ENCODE results near the gene PGBD2.
"Not testable (repeated sequence)": the region's sequence is repeated elsewhere in the genome, so short reads cannot be mapped to it uniquely, and the experiment has no call there.

Gene PGBD2

GRCh38 chr1:248890549-248891498, 15.2 kb upstream of the PGBD2 start:
- no peak for DNase-seq

GRCh38 chr1:248891758-248892157, 14.3 kb upstream of the PGBD2 start:
- DNase-seq = no peak

DNA sequence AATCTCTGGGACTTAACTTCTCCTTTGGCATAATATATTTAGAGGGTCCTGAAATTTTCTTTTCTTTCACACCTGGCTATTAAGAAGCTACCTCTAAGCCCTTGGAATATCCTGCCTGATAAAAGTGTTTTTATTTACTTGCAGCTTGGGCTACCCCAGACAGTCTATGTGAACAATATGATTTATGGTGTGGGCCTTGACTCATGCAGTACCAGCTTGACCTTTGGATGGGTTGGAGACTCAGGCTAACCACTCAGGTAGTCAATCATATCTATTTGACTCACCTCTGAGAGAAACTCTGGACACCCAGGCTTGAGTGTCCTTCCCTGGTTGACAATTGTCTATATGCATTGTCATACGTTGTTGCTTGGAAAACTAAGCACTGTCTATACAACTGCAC, 13.4 kb upstream of the PGBD2 start:
- DNase-seq = no peak

DNA sequence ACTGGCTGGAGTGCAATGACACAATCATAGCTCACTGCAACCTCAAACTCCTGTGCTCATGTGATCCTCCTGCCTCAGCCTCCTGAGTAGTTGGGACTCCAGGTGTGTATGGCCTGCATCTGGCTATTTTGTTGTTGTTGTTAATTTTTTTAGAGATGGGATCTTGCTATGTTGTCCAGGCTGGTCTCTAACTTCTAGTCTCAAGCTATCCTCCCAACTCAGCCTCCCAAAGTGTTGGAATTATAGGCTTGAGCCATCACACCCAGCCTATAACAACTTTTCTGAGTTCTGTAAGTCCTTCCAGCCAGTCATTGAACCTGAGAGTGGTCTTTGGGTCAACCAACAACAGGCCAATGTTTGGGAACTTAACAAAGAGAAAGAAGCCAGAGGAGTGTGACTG, 11.2 kb upstream of the PGBD2 start:
- DNase-seq = no peak

GRCh38 chr1:248897412-248898337, 8.4 kb upstream of the PGBD2 start:
- DNase-seq = no peak

- DNase-seq = no peak
Observed at GRCh38 chr1:248900637-248901036, 5.4 kb upstream of the PGBD2 start.

DNA sequence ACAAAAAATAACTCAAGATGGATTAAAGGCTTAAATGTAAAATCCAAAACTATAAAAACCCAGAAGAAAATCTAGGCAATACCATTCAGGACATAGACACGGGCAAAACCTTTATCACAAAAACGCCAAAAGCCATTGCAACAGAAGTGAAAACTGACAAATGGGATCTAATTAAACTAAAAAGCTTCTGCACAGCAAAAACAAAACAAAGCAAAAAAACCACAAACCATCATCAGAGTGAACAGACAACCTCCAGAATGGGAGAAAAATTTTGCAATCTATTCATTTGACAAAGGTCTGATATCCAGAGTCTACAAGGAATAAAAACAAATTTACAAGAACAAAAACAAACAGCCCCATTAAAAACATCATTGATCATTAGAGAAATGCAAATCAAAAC, 4.5 kb upstream of the PGBD2 start:
- DNase-seq = no peak

- DNase-seq = no peak
Observed at GRCh38 chr1:248904437-248905216, 1.4 kb upstream of the PGBD2 start.

DNA sequence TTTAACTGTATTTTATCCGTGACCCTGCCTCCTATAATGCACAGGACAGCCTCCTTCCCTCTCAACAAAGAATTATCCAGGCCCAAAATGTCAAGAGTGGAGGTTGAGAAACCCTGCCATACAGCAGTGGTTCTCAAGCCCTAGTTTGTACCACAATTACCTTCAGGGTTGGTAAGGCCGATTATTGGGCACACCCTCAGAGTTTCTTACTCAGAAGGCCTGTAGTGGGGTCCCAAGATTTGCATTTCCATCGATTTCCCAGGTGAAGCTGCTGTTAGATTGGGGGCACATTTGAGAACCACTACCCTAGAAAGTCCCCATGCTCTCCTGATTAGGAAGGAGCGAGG, 400 bp upstream of the PGBD2 start:
- DNase-seq = no peak

DNA sequence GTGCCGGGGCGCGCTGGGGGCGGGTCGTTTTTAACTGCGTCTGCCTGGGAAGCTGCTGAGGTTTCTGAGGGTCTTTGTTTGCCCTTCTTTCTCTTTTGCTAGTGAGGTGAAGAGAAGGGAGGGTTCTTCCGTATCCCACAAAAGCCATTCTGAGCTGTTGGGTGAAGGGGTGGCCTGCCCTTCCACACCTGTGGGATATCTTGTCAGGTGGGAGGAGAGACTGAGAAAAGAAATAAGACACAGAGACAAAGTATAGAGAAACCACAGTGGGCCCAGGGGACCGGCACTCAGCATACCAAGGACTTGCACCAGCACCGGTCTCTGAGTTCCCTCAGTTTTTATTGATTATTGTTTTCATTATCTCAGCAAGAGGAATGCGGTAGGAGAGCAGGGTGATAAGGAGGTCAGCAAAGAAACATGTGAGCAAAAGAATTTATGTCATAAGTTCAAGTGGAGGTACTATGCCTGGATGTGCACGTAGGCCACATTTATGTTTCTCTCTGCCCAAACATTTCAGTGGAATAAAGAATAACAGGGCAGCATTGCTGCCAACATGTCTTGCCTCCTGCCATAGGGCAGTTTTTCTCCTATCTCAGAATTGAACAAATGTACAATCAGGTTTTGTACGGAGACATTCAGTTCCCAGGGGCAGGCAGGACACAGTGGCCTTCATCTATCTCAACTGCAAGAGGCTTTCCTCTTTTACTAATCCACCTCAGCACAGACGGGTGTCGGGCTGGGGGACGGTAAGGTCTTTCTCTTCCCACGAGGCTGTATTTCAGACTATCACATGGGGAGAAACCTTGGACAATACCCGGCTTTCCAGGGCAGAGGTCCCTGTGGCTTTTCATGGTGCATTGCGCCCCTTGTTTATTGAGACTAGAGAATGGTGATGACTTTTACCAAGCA, 972 bp downstream of the PGBD2 start:
- no peak for DNase-seq

- DNase-seq = no peak
Observed at GRCh38 chr1:248910761-248911160, 4.7 kb downstream of the PGBD2 start.

DNA sequence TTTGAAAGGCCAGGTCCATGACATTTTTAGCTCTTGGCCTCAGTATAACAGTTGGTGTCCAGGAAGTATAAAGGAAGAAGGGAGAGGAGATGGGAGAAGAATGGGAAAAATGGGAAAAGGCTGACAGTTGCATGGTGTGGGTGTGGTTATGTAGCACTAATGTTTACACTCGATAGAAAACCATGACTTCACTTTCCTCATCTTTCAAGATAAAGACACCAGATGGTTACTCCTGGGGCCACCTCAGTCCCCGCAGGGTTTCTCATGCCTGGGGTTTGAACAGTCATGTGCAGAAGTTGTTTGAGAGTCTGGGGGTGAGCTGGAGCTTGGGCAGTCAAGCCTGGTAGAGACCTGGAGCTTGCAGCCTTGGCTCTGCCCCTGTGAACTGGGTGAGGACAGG, 7.9 kb downstream of the PGBD2 start:
- DNase-seq = no peak

DNA sequence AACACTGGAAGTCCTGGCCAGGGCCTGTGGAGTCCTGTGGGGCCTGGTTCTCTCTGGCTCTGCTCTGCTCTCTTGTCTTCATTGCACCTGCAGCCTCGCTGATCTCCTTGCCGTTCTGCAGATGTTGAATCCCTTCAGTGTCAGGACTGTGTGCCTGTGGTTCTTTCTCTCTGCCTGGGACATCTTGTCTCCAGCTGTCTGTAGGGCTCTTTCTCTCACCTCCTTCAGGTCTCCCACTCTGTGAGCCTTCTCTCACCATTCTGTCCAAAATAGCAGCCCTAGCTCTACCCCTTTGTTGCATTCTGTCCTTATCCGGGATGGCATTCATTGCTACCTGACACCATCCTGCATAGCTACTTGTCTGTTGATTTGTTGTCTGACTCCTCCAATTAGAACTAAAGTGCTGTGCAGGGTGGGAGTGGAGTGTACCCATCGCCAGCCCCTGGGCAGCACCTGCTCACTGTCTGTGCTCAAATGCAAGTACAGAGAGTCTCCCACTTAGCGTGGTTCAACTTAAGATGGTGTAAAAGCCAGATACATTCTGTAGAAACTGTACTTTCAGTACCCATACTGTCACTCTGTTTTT, 8.9 kb downstream of the PGBD2 start:
- no peak for DNase-seq

GRCh38 chr1:248918131-248918530, 12.1 kb downstream of the PGBD2 start:
- DNase-seq = no peak

DNA sequence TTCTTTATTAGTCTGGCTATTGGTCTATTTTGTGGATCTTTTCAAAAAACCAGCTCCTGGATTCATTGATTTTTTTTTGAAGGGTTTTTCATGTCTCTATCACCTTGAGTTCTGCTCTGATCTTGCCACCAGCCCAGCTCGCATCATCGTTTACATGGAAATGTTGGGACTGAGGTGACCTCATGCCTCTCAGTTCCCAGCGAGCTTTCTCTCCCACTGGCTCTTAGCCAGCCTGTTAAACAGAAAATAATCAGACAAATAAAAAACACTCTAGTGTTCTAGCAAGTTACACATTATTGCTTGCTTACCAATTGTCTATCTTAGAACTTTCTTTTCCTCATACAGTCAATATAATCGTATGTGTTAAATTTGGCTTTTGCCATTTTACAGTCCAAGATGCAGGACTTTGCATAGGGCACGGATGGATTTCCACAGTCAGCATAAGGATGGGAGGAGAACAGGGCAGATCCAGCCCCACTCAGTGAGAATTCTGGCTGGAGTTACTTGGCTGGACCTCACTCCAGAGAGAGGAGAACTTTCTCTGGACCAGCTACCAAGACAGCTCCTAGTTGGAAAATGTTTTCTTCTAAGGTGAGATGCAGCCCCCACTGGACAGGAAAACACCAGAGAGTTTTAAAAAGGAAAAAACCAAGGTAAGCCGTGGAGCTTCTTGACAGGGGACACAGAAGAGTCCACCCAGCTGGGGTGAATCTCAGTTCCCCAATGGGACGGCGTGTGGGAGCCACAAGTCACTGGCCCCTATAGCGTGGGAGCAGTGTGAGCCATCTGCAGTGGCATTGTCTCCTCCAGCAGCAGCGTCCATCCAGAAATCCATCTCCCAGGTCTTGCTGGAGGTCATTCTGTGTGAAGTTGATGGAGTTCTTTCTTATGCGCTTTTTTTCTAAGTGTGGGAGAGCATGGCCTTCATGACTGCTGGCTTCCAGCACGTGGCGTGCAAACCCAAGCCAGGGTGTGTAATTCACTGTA, 17.6 kb downstream of the PGBD2 start:
- DNase-seq = no peak

DNA sequence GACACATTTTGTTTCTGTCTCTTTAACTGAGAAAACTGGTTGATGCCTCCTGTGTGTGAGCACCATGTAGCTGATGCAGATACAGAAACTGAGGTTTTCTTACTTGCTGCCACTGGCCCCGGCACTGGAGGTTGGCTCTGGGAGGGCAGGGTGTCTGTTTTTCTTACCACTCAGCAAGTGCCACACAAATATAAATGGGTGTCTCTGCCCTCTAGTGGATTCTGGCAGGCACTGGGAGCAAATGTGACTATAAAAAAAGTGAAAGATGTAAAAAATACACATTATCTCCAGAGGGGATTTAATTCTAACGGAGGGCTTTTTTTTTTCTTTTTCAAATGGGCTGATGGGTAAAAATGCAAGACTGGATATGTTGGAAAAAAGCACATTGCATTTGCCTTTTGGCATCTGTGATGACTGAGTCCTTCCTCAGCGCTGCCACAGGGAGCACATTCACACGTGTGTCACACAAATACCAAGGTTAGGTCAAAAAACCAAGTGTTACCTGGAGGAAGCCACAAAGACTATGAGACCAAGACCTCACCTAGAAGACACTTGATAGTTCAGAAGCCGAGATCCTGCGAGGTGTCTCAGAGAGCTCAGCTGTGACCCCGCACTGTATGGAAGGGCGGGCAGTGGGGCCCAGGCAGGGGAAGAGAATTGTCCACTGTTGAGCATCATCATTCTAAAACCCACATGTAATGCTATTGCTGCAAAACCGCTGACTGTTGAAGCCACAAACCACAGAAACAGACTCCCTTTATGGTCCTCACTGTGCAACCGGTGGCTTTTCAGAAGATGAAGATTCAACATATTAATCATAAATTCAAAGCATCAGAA, 18.9 kb downstream of the PGBD2 start:
- peak; percentile 74 for DNase-seq

DNA sequence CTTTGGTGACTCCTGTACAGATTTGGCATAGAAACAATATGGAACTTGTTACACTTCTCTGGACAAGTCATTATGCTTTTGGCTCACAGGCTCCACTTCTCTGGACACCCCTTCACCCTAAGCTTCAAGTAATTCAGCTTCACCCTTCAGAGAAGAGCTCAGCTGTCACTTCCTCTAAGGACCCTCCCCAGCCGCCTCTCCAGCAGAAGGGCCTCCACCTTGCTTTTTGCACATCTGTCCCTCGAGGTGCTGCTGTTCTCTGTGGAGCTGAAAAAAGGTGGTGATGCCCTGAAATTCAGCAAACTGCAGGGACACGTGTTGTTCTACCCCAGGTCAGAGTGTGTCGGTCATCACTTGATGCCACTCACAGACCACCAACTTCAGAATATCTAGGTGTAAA, 19.8 kb downstream of the PGBD2 start:
- not testable (repeated sequence) for DNase-seq

- DNase-seq = no peak
Observed at GRCh38 chr1:248926401-248927182, 20.6 kb downstream of the PGBD2 start.

Data from activated effector memory CD4-positive, alpha-beta T cell treated with anti-CD3 and anti-CD28 coated beads, Interleukin-2, amount 50 U/mL, for 16 hours (primary cell).